Right renal pelvis (tissue), 4 donors: ENCODE data around the gene WNK1. TPM values are rescaled to one million over a fixed set of nuclear protein-coding genes. Genes with fewer than 3 reads are reported as not detected.
"Not testable (repeated sequence)": the region's sequence is repeated elsewhere in the genome, so short reads cannot be mapped to it uniquely, and the experiment has no call there.

Source experiments
- DNase-seq, 4 donors: peaks; one replicate each; pipeline ENCODE4 v3.0.0-alpha.2; 2013; ENCODE audit warnings: low read depth in 4 of 4, low spot score in 3 of 4, missing footprints in 1 of 4
- polyA plus RNA-seq, 4 donors: library from polyadenylated mRNA; unstranded; fragments of 120-200 nt; gene quantifications; one replicate each; pipeline ENCODE4 v1.2.1, GENCODE V29; 2013; ENCODE audit not compliant: insufficient read length in 4 of 4

Gene WNK1
- polyA plus RNA-seq, 4 donors = 101 to 115 (median 106) TPM

DNA sequence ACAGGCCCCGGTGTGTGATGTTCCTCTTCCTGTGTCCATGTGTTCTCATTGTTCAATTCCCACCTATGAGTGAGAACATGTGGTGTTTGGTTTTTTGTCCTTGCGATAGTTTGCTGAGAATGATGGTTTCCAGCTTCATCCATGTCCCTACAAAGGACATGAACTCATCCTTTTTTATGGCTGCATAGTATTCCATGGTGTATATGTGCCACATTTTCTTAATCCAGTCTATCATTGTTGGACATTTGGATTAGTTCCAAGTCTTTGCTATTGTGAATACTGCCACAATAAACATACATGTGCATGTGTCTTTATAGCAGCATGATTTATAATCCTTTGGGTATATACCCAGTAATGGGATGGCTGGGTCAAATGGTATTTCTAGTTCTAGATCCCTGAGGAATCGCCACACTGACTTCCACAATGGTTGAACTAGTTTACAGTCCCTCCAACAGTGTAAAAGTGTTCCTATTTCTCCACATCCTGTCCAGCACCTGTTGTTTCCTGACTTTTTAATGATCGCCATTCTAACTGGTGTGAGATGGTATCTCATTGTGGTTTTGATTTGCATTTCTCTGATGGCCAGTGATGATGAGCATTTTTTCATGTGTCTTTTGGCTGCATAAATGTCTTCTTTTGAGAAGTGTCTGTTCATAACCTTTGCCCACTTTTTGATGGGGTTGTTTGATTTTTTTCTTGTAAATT is 97.5 kb downstream of the WNK1 start:
- DNase-seq = not testable (repeated sequence)

DNA sequence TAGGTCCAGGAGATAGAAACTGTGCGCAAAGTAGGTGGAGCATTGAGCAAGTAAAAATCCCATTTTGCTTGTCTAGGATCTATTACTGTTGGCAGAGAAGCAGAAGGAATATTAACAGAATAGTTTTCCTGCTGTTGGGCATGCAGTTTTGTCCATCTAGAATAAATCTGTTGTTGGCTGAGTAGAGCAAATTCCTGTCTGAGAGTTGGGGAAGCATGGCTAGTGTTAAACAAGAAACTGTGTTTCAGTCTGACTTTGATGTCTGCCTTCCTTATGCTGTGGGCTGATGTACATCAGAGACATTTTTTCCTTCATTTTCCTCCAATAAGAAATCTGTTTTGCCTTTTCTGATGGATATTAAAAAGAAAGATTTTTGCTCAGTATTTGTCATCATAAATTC is 99.0 kb downstream of the WNK1 start:
- no peak for DNase-seq

DNA sequence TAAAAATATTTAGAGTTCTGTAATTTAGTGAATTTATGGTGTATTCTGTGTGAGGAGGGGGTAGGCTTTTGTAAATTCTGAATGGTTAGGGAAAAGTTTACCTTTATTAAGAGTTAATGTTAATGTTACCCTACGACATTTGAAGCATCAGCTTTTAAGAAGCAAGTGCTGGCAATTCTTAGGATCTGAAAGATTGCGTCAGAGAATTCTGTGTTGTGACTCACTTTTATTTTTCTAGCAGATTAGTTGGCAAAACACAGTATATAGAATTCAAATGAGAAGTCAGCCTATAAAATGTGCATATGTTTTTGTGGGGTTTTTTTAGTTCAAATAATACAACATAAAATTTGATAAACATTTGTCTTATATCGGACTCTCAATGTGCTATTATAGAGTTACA is 99.5 kb downstream of the WNK1 start:
- no peak for DNase-seq

DNA sequence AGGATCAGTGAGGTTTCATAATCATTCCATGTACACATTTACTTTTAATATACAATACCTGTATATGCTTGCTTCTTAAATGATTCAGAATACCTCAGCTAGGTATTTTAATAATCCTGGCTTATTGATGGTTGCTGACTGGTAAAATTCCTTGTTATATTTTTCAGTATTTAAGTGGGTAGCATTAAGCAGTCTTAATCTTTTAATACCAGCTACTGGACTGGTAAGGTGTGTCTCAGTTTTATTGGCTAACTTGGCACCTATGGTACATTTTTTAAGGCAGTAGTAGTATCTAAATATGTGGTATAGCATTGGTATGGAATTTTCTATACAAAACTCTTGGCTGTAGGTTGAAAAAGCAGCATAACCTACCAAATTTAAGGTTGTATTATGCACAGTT is 100.5 kb downstream of the WNK1 start:
- DNase-seq = no peak

DNA sequence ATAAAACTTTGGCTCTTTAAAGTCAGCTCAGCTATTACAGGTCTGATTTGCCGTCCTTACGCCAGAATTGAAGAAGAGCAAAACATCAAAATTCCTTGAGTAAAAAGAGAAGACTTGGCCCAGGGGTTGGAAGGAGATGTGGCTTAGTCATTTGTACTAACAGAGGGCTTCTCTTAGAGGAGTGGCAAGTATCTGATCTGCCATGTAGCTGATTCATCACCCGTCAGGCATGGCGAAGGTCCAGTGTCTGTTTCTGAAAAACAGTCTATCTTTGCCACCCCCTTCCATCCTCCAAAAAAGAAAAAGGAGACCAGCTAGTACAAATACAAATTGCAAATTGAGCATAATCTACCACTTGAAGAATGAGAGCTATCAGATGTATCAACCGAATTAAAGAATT is 105.2 kb downstream of the WNK1 start:
- no peak for DNase-seq

DNA sequence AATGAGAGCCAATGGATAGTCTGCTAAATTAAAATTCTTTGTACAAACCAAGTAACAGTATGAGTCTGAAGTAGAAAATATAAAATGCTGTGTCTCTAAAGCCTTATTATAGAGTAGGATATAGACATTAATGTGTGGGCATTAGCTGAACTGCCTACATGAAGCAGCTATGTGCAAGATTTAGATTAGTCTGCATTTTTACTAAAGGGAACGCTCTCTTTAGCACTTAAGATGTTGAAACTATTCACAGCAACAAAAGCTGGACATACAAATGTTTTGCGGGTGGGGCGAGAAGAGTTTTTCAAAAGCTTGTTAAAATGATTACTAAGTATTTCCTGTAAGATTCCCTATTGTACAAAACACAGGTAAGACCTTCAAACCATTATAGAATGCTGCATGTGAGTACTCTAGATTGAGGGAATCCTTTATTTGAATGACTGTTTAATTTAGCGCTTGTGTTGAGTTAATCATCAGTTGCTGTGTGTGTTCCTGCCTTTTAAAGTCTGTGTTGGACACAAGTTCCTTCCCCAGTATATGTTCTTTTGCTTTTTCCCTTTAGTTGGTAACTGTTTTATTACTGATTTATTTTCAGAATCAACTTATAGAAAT is 110.0 kb downstream of the WNK1 start:
- DNase-seq = no peak

DNA sequence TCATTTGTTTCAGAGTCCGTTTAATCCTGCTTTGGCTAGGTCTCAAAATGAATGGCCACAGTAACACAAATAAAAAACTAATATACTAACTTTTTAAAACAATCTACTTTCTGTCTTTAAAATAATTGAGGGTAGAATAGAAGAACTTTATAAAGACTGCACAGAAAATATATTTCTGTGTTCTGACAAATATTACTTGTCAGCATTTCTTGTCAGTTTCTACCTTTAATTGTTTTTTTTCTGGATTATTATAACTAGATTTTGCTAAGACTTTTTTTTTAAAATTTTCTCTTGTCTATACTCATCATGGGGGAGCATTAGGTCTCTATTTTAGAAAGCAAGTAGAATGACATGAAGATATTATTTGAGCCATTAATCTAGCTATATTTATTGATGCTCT is 110.9 kb downstream of the WNK1 start:
- DNase-seq = no peak

DNA sequence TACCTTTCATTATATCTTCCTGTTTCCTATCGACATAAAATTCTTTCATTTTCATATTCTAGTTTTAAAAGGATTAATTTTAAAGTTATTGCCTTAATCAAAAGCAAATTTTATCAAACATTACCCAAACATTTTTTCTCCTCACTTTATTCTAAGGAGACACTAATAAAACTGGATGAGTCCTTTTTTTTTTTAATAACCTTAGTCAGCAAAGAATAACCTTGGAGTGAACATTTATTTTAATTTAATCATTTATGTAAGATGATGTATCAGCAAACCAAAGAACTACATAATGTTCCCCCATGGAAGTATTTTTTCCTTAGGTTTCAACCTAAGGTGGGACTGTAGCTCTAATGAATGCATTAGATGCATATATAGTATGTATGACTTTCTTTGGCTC is 113.2 kb downstream of the WNK1 start:
- DNase-seq = no peak

DNA sequence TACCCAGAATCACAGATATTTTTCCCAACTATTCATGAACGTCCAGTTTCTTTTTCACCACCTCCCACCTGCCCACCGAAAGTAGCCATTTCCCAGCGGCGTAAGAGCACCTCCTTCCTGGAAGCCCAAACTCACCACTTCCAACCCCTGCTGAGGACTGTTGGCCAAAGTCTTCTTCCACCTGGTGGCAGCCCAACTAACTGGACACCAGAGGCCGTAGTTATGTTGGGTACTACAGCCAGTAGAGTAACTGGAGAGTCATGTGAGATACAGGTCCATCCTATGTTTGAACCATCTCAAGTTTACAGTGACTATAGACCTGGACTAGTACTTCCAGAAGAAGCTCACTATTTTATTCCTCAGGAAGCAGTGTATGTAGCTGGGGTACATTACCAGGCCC is 115.5 kb downstream of the WNK1 start:
- DNase-seq = no peak

DNA sequence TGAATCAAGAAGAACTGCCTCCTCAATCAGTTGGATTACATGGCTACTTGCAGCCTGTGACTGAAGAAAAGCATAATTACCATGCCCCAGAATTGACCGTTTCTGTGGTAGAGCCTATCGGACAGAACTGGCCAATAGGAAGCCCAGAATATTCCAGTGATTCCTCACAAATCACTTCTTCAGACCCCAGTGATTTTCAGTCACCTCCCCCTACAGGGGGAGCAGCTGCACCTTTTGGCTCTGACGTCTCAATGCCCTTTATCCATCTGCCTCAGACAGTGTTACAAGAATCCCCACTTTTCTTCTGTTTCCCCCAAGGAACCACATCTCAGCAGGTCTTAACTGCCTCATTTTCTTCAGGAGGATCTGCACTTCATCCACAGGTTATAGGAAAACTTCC is 116.3 kb downstream of the WNK1 start:
- DNase-seq = no peak

DNA sequence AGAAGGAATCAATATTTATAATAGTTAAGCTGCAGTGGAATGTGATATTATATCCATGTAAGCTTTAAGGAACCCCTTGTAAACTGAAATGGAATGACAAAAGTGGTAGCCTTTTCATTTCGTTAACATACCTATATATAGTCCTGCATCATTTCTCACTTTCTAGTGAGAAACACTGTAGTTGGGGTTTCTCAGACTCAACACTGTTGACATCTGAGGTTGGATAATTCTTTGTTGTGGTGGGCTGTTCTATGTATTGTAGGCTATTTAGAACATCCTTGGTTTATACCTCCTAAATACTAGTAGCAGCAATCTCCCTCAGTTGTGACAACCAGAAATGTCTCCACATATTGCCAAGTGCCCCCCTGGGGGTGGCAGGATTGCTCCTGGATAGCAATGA is 118.0 kb downstream of the WNK1 start:
- DNase-seq = no peak

DNA sequence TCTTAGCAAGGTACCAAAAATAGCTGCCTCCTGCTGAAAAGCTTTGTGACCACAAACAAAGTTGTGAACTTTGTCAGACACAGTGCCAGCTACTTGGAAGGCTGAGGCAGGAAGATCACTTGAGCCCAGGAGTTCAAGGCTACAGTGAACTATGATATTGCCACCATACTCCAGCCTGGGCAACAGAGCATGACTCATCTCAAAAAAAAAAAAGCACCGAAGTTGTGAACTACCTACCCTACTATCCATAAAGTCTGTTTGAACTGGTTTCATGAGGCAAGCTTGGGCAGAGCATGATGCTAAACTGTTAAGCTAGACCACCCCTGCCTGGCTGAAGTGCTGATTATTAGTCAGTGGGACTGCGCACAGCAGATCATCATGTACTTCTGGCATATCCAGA is 121.6 kb downstream of the WNK1 start:
- DNase-seq = no peak

DNA sequence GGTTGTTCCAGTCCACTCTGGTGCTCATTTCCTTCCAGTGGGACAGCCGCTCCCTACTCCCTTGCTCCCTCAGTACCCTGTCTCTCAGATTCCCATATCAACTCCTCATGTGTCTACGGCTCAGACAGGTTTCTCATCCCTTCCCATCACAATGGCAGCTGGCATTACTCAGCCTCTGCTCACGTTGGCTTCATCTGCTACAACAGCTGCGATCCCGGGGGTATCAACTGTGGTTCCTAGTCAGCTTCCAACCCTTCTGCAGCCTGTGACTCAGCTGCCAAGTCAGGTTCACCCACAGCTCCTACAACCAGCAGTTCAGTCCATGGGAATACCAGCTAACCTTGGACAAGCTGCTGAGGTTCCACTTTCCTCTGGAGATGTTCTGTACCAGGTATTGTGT is 127.3 kb downstream of the WNK1 start:
- DNase-seq = no peak

DNA sequence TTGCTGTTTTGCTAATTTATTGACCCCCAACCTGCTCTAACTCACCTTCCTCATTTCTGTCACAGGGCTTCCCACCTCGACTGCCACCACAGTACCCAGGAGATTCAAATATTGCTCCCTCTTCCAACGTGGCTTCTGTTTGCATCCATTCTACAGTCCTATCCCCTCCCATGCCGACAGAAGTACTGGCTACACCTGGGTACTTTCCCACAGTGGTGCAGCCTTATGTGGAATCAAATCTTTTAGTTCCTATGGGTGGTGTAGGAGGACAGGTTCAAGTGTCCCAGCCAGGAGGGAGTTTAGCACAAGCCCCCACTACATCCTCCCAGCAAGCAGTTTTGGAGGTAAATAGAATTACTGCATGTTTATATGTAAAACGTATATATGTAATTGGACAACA is 128.3 kb downstream of the WNK1 start:
- no peak for DNase-seq

DNA sequence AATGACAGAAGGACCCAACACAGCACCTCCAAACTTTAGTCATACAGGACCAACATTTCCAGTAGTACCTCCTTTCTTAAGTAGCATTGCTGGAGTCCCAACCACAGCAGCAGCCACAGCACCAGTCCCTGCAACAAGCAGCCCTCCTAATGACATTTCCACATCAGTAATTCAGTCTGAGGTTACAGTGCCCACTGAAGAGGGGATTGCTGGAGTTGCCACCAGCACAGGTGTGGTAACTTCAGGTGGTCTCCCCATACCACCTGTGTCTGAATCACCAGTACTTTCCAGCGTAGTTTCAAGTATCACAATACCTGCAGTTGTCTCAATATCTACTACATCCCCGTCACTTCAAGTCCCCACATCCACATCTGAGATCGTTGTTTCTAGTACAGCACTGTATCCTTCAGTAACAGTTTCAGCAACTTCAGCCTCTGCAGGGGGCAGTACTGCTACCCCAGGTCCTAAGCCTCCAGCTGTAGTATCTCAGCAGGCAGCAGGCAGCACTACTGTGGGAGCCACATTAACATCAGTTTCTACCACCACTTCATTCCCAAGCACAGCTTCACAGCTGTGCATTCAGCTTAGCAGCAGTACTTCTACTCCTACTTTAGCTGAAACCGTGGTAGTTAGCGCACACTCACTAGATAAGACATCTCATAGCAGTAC is 132.5 kb downstream of the WNK1 start:
- no peak for DNase-seq

DNA sequence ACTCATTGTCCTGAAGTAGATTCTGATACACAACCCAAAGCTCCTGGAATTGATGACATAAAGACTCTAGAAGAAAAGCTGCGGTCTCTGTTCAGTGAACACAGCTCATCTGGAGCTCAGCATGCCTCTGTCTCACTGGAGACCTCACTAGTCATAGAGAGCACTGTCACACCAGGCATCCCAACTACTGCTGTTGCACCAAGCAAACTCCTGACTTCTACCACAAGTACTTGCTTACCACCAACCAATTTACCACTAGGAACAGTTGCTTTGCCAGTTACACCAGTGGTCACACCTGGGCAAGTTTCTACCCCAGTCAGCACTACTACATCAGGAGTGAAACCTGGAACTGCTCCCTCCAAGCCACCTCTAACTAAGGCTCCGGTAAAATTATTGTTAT is 133.3 kb downstream of the WNK1 start:
- DNase-seq = no peak

DNA sequence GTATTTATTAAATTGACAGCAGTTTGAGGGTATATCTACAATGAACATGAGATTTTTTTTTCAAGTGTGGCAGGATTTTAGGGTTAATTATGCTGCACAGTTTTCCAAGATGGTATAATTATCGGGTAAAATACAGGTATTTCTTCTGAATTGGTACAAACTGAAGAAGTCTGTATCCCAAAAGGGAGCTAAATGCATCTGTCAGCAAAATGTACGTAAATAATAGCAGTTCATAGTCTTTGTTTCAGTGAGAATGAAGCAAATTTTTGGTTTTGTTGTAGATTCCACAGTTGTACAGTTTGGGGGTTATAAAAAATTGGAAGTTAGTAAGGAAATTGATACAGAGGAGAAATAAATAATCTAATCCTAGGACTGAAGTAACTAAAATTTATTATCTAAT is 133.8 kb downstream of the WNK1 start:
- DNase-seq = no peak

DNA sequence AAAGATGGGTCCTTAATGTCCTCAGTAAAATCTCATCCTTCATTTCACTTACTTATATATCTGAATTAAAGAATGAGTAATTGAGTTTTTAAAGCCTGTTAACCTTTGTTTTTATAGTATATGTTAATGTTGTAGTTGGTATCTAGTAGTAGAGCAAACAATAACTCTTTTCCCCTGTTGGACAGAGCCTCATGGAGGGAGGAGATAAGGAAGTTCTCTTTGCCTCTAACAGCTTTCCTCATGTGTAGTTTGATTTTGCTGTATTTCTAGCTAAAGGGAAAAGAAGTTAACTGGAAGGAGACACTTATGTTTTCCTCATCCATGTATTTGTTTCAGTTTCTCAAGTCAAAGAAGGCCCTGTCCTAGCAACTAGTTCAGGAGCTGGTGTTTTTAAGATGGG is 141.8 kb downstream of the WNK1 start:
- no peak for DNase-seq

DNA sequence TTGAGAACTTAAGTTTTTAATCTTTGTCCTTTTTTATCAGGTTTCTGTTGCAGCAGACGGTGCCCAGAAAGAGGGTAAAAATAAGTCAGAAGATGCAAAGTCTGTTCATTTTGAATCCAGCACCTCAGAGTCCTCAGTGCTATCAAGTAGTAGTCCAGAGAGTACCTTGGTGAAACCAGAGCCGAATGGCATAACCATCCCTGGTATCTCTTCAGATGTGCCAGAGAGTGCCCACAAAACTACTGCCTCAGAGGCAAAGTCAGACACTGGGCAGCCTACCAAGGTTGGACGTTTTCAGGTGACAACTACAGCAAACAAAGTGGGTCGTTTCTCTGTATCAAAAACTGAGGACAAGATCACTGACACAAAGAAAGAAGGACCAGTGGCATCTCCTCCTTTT is 143.7 kb downstream of the WNK1 start:
- DNase-seq = no peak

DNA sequence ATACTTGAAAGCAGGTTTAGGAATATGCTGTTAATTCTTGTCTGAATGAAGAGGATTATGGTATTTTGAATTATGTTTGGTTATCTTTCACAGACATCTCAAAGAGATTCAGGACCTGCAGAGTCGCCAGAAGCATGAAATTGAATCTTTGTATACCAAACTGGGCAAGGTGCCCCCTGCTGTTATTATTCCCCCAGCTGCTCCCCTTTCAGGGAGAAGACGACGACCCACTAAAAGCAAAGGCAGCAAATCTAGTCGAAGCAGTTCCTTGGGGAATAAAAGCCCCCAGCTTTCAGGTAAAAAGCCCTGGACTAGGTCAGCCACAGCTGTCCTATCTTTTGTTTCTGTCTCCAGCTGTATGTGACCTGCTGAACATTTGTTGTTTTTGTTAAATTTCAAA is 145.0 kb downstream of the WNK1 start:
- no peak for DNase-seq

DNA sequence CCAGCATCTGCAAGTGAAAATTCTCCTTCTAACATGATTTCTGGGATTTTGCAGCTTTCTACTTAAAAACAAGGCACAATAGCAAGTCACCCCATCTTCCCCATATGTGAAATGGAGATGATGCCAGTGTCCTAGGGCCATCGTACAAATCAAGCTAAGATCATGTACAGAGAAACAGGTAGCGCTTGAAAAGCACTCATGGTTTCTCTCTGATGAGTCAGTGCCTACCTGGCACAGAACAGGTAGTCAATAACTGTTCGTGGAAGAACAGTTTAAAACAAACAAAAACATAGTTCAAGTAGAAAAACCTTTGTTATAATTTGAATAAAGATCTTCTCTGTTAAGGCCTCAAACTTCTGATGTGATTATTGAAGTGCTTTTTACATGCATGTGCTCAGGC is 150.2 kb downstream of the WNK1 start:
- DNase-seq = no peak

DNA sequence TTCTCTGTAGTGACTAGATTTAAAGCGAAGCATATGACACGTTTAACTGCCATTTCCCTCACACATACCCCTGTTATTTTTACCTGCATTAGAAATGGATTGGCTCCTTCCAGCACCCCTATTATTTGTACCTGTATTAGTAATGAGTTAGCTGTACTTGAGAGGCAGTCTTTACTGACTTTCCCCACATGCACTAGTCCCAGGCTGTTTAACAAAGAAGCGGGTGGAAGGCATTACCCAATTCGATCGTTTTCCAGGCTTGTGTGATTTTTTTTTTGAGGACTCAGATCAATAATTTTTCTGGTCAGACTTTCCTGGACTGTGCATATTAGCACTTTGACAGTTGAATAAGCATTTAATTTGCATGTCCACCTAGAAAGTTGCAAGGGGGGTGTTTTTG is 150.7 kb downstream of the WNK1 start:
- no peak for DNase-seq
